T-cell (primary cell): ENCODE results near the gene LHFPL3. TPM values are rescaled to one million over a fixed set of nuclear protein-coding genes. Genes with fewer than 3 reads are reported as not detected.
"Not testable (repeated sequence)": the region's sequence is repeated elsewhere in the genome, so short reads cannot be mapped to it uniquely, and the experiment has no call there.

Source experiments
- ATAC-seq, 4 experiments: fragments of 200-7000 bp in 3 of 4; fragments of 150-1000 bp in 1 of 4; cut with Tn5 transposase; replicated peaks in 1 of 4; 1 replicate in 3 of 4; 2 replicates in 1 of 4; pipeline ENCODE4 v1.10.0; 2021; ENCODE audit warnings: moderate library complexity in 3 of 4, mild to moderate bottlenecking in 2 of 4, moderate number of reproducible peaks in 1 of 4
- CTCF ChIA-PET, 2 donors: fragments of 300-600 bp; sonication (Branson Sonifier 250); formaldehyde crosslinking; loops; one replicate each; lab custom pipeline; 2022; ENCODE audit warnings: antibody characterized with exemption in 2 of 2; lab: Charles Lee
- POLR2A ChIA-PET, 2 donors: fragments of 300-600 bp; sonication (Branson Sonifier 250); formaldehyde crosslinking; loops; one replicate each; lab custom pipeline; 2022; ENCODE audit warnings: antibody characterized with exemption in 2 of 2; lab: Charles Lee
- DNase-seq, 35 experiments: peaks; one replicate each; pipeline versions ENCODE4 v3.0.0 to v3.0.0-alpha.2; 2013 to 2023
- H3K27ac ChIP-seq: one replicate; pipeline ENCODE4 v1.5.1; 2013; ENCODE audit warnings: low read length
- H3K27me3 ChIP-seq, 2 experiments: replicated peaks in 1 of 2; 1 replicate in 1 of 2; 2 replicates in 1 of 2; pipeline versions ENCODE4 v1.6.1 to v1.7.0; 2013; ENCODE audit warnings: low read length in 1 of 2, mixed read lengths in 1 of 2; ENCODE audit not compliant: control insufficient read depth in 2 of 2, insufficient read depth in 2 of 2; ENCODE audit errors: extremely low read depth in 1 of 2
- H3K36me3 ChIP-seq, 2 donors: 1 replicate in 1 of 2; 2 replicates in 1 of 2; pipeline versions ENCODE4 v1.6.1 to v1.7.0; 2013; ENCODE audit warnings: low read length in 1 of 2; ENCODE audit not compliant: control insufficient read depth in 2 of 2, insufficient read depth in 1 of 2; ENCODE audit errors: extremely low read depth in 1 of 2
- H3K4me1 ChIP-seq, 2 experiments: 1 replicate in 1 of 2; 2 replicates in 1 of 2; pipeline versions ENCODE4 v1.6.1 to v1.7.0; 2013; ENCODE audit warnings: low read length in 2 of 2, mixed read lengths in 1 of 2; ENCODE audit not compliant: insufficient read depth in 2 of 2, control insufficient read depth in 1 of 2; ENCODE audit errors: extremely low read depth in 1 of 2
- H3K4me3 ChIP-seq, 2 donors: 1 replicate in 1 of 2; 2 replicates in 1 of 2; pipeline versions ENCODE4 v1.5.1 to v1.7.0; 2013; ENCODE audit warnings: mild to moderate bottlenecking in 2 of 2, low read length in 1 of 2, moderate library complexity in 1 of 2; ENCODE audit not compliant: control insufficient read depth in 1 of 2; ENCODE audit errors: extremely low read depth in 1 of 2
- H3K9me3 ChIP-seq: 2 replicates; pipeline ENCODE4 v1.7.0; 2013
- H3K27ac Mint-ChIP-seq, 2 donors: one replicate each; pipeline ENCODE4 v1.8.0; 2020 to 2021; ENCODE audit warnings: mild to moderate bottlenecking in 2 of 2, mixed read lengths in 2 of 2
- H3K27me3 Mint-ChIP-seq, 2 donors: one replicate each; pipeline ENCODE4 v1.8.0; 2021 to 2022; ENCODE audit warnings: mixed read lengths in 2 of 2
- H3K36me3 Mint-ChIP-seq: one replicate; pipeline ENCODE4 v1.8.0; 2021; ENCODE audit warnings: mixed read lengths
- H3K4me1 Mint-ChIP-seq, 3 donors: one replicate each; pipeline ENCODE4 v1.8.0; 2020 to 2022; ENCODE audit warnings: mixed read lengths in 3 of 3, mild to moderate bottlenecking in 1 of 3
- H3K4me3 Mint-ChIP-seq, 3 donors: one replicate each; pipeline ENCODE4 v1.8.0; 2020 to 2022; ENCODE audit warnings: mild to moderate bottlenecking in 3 of 3, mixed read lengths in 3 of 3, moderate library complexity in 3 of 3
- H3K9me3 Mint-ChIP-seq, 3 donors: one replicate each; pipeline ENCODE4 v1.8.0; 2020 to 2022; ENCODE audit warnings: mixed read lengths in 3 of 3
- WGBS: methylation state at CpG from one replicate; pipeline ENCODE4 v1.1.5; 2013; ENCODE audit warnings: missing lambda C conversion rate; ENCODE audit not compliant: insufficient coverage; 5-methylcytosine and 5-hydroxymethylcytosine counted together
- total RNA-seq, 35 experiments: library from RNA in 6 of 35; stranded (reverse) in 6 of 35; fragments of 120-200 nt in 1 of 35; gene quantifications; one replicate each; pipeline versions ENCODE4 v1.2.1 to v1.2.4 and lab custom pipeline; 2013 to 2026

The LHFPL3 gene
- total RNA-seq, 5 donors from 2014 or later (not counting 1 experiment from before 2014, with no cell fraction given), result not detected

DNA sequence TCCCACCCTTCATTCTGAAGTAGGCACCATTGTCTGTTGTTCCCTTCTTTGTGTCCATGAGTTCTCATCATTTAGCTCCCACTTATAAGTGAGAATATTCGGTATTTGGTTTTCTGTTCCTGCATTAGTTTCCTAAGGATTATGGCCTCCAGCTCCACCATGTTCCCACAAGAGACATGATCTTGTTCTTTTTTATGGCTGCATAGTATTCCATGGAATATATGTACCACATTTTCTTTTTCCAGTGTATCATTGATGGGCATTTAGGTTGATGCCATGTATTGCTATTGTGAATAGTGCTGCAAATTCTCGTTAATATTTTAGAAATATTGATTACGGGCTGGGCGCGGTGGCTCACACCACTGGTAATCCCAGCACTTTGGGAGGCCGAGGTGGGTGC, 609.1 kb downstream of the LHFPL3 start:
- H3K27me3 Mint-ChIP-seq, H3K4me3 Mint-ChIP-seq, H3K4me3 ChIP-seq, H3K36me3 Mint-ChIP-seq, H3K27ac Mint-ChIP-seq, H3K36me3 ChIP-seq, POLR2A ChIA-PET, ATAC-seq, CTCF ChIA-PET, DNase-seq, H3K9me3 Mint-ChIP-seq, H3K27ac ChIP-seq, H3K9me3 ChIP-seq, H3K27me3 ChIP-seq: not testable (repeated sequence)
- H3K4me1 ChIP-seq, result peaks cover 8 to 23% of the 10 kb centered on the region in 2 experiments
- peaks cover 21 to 36% (median 26%) of the 10 kb centered on the region in 3 donors for H3K4me1 Mint-ChIP-seq
- WGBS, result 100% methylated on average over 4 of the region's 6 CpGs

- no peak overlapping the region for H3K4me3 ChIP-seq
- DNase-seq (no peak), ATAC-seq (no peak)
- Mint-ChIP-seq H3K9me3 (no peaks in the 10 kb centered on the region), H3K27ac (peak overlapping the region; percentile 56 to 82), H3K4me1 (peaks cover 34 to 46% (median 39%) of the 10 kb centered on the region in 3 donors), H3K36me3 (no peaks in the 10 kb centered on the region), H3K4me3 (no peak overlapping the region), H3K27me3 (no peaks in the 10 kb centered on the region)
- 100% methylated on average over 1 of the region's 1 CpG for WGBS
- CTCF ChIA-PET, result no interaction called here
- no peaks in the 10 kb centered on the region for H3K36me3 ChIP-seq
- H3K4me1 ChIP-seq, result peaks cover 18 to 36% of the 10 kb centered on the region in 2 experiments
- H3K27me3 ChIP-seq, result no peaks in the 10 kb centered on the region
- no peaks in the 10 kb centered on the region for H3K9me3 ChIP-seq
- H3K27ac ChIP-seq, result no peak overlapping the region
- POLR2A ChIA-PET, result interaction anchor here in 1 of 2 donors (0.6 kb wide), 2 partner anchors 31 to 79 kb away, joined by 3 read pairs; no protein-coding TSS in a partner anchor
These were observed 610.5 kb downstream of the LHFPL3 start for GRCh38 chr7:104938741-104939390.

- no peak for DNase-seq
- no peaks in the 10 kb centered on the region for H3K36me3 Mint-ChIP-seq
- peaks cover 47 to 54% (median 51%) of the 10 kb centered on the region in 3 donors for H3K4me1 Mint-ChIP-seq
- no peaks in the 10 kb centered on the region for H3K27me3 Mint-ChIP-seq
- ATAC-seq, result no peak
- H3K27ac ChIP-seq, result peak overlapping the region; percentile 99
- ChIA-PET POLR2A (interaction anchor here (0.6 to 1.4 kb wide), 19 partner anchors 16 to 1345 kb away, joined by 3 to 10 read pairs (median 4); partner anchors contain the start of genes NAMPT (in 1 of the 2) and RINT1 (in 1 of the 2)), CTCF (interaction anchor here (0.7 to 1.6 kb wide), 7 partner anchors 22 to 102 kb away, joined by 3 to 8 read pairs (median 4); no protein-coding TSS in a partner anchor)
- WGBS, result 93% methylated on average over 23 of the region's 43 CpGs
- no peaks in the 10 kb centered on the region for H3K27me3 ChIP-seq
- peak overlapping the region; percentile 90 to 96 (median 91) for H3K4me3 Mint-ChIP-seq
- peaks cover 22 to 48% of the 10 kb centered on the region in 2 experiments for H3K4me1 ChIP-seq
- H3K4me3 ChIP-seq, result peak overlapping the region in 1 of 2 donors; percentile 57
- no peaks in the 10 kb centered on the region for H3K9me3 Mint-ChIP-seq
- H3K27ac Mint-ChIP-seq, result peak overlapping the region; percentile 99 to 100
- no peaks in the 10 kb centered on the region for H3K36me3 ChIP-seq
- no peaks in the 10 kb centered on the region for H3K9me3 ChIP-seq
These were observed 611.8 kb downstream of the LHFPL3 start for GRCh38 chr7:104940023-104940710.

- Histone ChIP-seq H3K36me3 (no peaks in the 10 kb centered on the region), H3K4me3 (peak overlapping the region; percentile 8 to 24), H3K27ac (peak overlapping the region; percentile 99), H3K9me3 (no peaks in the 10 kb centered on the region), H3K27me3 (no peaks in the 10 kb centered on the region), H3K4me1 (peaks cover 30 to 65% of the 10 kb centered on the region in 2 experiments)
- H3K9me3 Mint-ChIP-seq, result no peaks in the 10 kb centered on the region
- H3K36me3 Mint-ChIP-seq, result no peaks in the 10 kb centered on the region
- peak; percentile 19 to 47 (median 43) for ATAC-seq
- peak overlapping the region; percentile 99 to 100 for H3K27ac Mint-ChIP-seq
- peaks cover 66 to 74% (median 67%) of the 10 kb centered on the region in 3 donors for H3K4me1 Mint-ChIP-seq
- ChIA-PET POLR2A (interaction anchor here (0.6 to 3.4 kb wide), 9 partner anchors 17 to 588 kb away, joined by 3 to 26 read pairs (median 4); partner anchors contain the start of gene RINT1 (in 1 of the 2)), CTCF (interaction anchor here in 1 of 2 donors (0.6 to 4.2 kb wide), 5 partner anchors 25 to 344 kb away, joined by 3 to 20 read pairs (median 4); no protein-coding TSS in a partner anchor)
- peak; percentile 25 to 80 (median 58) for DNase-seq
- no peaks in the 10 kb centered on the region for H3K27me3 Mint-ChIP-seq
- peak overlapping the region; percentile 81 to 96 (median 85) for H3K4me3 Mint-ChIP-seq
- WGBS, result 0% methylated on average over 5 of the region's 12 CpGs
These were observed 615.3 kb downstream of the LHFPL3 start for GRCh38 chr7:104943502-104944343.

DNA sequence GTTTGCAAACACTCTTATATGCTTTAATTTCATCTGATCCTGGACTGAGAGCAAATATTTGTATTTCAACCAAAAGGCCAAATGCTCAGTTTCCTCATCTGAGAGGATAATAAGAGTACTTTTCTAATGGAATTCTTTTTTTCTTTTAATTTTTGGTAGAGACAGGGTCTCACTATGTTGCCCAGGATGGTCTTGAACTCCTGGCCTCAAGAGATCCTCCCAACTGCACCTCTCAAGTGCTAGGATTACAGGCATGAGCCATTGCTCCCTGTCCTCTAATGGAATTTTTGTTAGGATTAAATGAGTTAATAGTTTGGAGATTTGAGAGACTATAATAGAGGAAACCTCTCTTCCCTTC, 617.2 kb downstream of the LHFPL3 start:
- no peak for ATAC-seq
- ChIA-PET CTCF (interaction anchor here (0.5 to 4.2 kb wide), 8 partner anchors 20 to 708 kb away, joined by 3 to 20 read pairs (median 4); no protein-coding TSS in a partner anchor), POLR2A (interaction anchor here (0.7 to 3.4 kb wide), 12 partner anchors 11 to 435 kb away, joined by 3 to 26 read pairs (median 4); no protein-coding TSS in a partner anchor)
- Histone ChIP-seq H3K36me3 (no peaks in the 10 kb centered on the region), H3K4me3 (peak overlapping the region in 1 of 2 donors; percentile 29), H3K9me3 (no peaks in the 10 kb centered on the region), H3K27me3 (no peaks in the 10 kb centered on the region), H3K4me1 (peaks cover 30 to 61% of the 10 kb centered on the region in 2 experiments), H3K27ac (peak overlapping the region; percentile 99)
- peaks cover 3% of the 10 kb centered on the region for H3K36me3 Mint-ChIP-seq
- no peak for DNase-seq
- peak overlapping the region; percentile 99 to 100 for H3K27ac Mint-ChIP-seq
- no peaks in the 10 kb centered on the region for H3K9me3 Mint-ChIP-seq
- H3K4me3 Mint-ChIP-seq, result peak overlapping the region; percentile 81 to 96 (median 85)
- peaks cover 58 to 70% (median 66%) of the 10 kb centered on the region in 3 donors for H3K4me1 Mint-ChIP-seq
- no peaks in the 10 kb centered on the region for H3K27me3 Mint-ChIP-seq
